Measurements from ENCODE around the gene ASCL4.

The ASCL4 gene

GRCh38 chr12:107761502-107761904 lies 13.0 kb upstream of the ASCL4 start:
- no peak for DNase-seq (ENCODE audit: extremely low read depth, low read depth)
- TF ChIP-seq CTCF (IDR thresholded peaks at IDR 0.05; ENCODE audit: low read depth, low read length, missing control alignments) = no peak
- H3K4me3 ChIP-seq (replicated peaks; ENCODE audit: low read depth, low read length) = peak overlapping the region; percentile 64

- DNase-seq (ENCODE audit: extremely low read depth, low read depth) = no peak
- no peak for TF ChIP-seq CTCF (IDR thresholded peaks at IDR 0.05; ENCODE audit: low read depth, low read length, missing control alignments)
- no peak overlapping the region for H3K4me3 ChIP-seq (replicated peaks; ENCODE audit: low read depth, low read length)
Observed at GRCh38 chr12:107762874-107763273, 11.6 kb upstream of the ASCL4 start.

GRCh38 chr12:107764626-107765025 lies 9.9 kb upstream of the ASCL4 start:
- DNase-seq (ENCODE audit: extremely low read depth, low read depth) = no peak
- no peak overlapping the region for H3K4me3 ChIP-seq (replicated peaks; ENCODE audit: low read depth, low read length)
- TF ChIP-seq CTCF (IDR thresholded peaks at IDR 0.05; ENCODE audit: low read depth, low read length, missing control alignments) = no peak

- no peak for TF ChIP-seq CTCF (IDR thresholded peaks at IDR 0.05; ENCODE audit: low read depth, low read length, missing control alignments)
- H3K4me3 ChIP-seq (replicated peaks; ENCODE audit: low read depth, low read length) = no peak overlapping the region
- no peak for DNase-seq (ENCODE audit: extremely low read depth, low read depth)
Observed at GRCh38 chr12:107765316-107765715, 9.2 kb upstream of the ASCL4 start.

- no peak overlapping the region for H3K4me3 ChIP-seq (replicated peaks; ENCODE audit: low read depth, low read length)
- no peak for DNase-seq (ENCODE audit: extremely low read depth, low read depth)
Observed at GRCh38 chr12:107767466-107767865, 7.0 kb upstream of the ASCL4 start.

GRCh38 chr12:107775093-107775721 lies 703 bp downstream of the ASCL4 start:
- no peak for DNase-seq (ENCODE audit: extremely low read depth, low read depth)
- no peak overlapping the region for H3K4me3 ChIP-seq (replicated peaks; ENCODE audit: low read depth, low read length)
- TF ChIP-seq CTCF (IDR thresholded peaks at IDR 0.05; ENCODE audit: low read depth, low read length, missing control alignments) = no peak

More at GRCh38 chr12:107767466-107767865, 7.0 kb upstream of the ASCL4 start:
- TF ChIP-seq CTCF (IDR thresholded peaks at IDR 0.05; ENCODE audit: low read depth, low read length, missing control alignments) = no peak

GRCh38 chr12:107776171-107776570 lies 1.7 kb downstream of the ASCL4 start:
- no peak for TF ChIP-seq CTCF (IDR thresholded peaks at IDR 0.05; ENCODE audit: low read depth, low read length, missing control alignments)
- DNase-seq (ENCODE audit: extremely low read depth, low read depth) = no peak
- no peak overlapping the region for H3K4me3 ChIP-seq (replicated peaks; ENCODE audit: low read depth, low read length)
